Activated CD8-positive, alpha-beta memory T cell treated with anti-CD3 and anti-CD28 coated beads, Interleukin-2, amount 50 U/mL, for 4 hours (primary cell): ENCODE data around the gene CAMK2N1.
"Not testable (repeated sequence)": the region's sequence is repeated elsewhere in the genome, so short reads cannot be mapped to it uniquely, and the experiment has no call there.

Experiments used
- DNase-seq: peaks from one replicate; pipeline ENCODE4 v3.0.0-alpha.2; 2020

The CAMK2N1 gene

DNA sequence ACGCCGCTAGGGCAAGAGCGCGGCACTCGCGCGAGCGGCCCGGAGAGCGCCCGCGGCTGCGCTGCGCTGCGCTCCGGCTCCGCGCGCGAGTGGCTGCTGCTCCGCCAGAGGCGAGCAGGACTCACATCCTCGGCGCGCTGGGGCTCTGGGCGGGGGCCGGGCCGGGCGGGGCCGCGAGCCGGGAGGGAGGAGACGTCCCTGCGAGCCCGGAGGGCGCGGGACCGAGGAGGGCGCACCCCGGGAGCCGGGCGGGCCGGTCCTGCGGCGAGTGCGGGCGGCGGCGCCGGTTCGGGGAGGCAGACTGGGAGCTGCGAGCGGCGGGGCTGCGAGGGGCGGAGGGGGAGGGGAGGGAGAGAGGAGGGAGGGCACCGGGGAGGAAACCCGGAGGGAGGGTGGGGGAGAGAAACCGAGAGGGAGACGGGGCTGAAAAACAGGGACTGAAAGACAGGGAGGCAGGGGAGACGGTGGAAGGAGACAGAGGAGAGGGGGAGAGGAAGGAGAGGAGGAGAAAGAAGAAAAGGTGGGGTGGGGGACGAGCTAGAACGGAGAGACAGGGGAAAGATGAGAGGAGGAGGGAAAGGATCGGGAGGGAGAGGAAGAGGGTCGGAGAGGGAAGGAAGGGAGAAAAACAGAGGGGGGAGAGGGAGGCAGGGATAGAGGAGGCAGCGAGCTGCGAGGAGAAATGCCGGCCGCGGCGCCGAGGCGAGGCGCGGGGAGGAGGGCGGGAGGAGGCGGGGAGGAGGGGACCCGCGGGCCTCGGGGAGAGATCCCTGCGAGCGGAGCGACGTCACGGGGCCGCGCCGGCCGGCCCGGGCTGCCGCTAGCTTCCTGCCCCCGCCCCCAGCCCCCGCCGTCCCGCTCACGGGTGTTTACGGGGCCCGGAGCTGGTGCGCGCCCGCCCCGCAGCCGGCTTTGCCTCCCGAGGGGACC, at the start of gene CAMK2N1:
Gene CAMK2N1, minus strand, starts transcription at position 684 of the 930 bp plus-strand sequence. CDS start 831 bp downstream, outside the sequence.
- peak; percentile 67 for DNase-seq

DNA sequence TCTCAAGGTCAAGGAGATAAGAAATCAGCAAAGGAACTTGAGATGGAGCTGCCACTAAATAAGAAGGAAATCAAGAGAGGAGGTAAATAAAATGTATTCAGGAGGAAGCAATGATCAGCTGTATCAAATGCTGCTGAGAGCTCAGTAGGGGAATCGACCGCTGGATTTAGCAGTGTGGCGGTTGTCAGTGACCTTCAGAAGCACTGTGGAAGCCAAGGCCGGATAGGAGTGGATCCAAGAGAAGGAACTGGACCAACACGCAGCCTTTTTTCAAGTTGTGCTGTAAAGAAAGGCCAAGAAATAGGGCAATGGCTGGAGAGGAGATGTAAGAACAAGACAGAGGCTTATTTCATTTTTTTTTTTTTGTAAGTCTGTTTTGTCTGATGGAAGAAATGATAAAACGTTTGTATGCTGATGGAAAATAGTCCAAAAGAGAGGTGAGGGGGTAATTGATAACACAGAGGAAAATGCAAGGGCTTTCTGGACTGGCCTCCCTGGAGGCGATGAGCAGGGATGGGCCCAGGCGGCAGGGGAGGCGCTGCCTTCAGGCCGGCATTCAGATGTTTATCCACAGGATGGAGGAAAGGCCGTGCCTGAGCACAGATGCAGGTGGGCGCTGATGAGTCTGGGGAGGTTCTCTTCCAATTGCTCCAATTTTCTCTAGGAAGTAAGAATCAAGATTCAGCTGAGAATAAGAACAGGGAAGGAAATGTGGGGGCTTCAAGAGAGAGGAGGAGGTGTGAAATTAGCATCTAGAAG, 48.8 kb upstream of the CAMK2N1 start:
- DNase-seq: no peak

DNA sequence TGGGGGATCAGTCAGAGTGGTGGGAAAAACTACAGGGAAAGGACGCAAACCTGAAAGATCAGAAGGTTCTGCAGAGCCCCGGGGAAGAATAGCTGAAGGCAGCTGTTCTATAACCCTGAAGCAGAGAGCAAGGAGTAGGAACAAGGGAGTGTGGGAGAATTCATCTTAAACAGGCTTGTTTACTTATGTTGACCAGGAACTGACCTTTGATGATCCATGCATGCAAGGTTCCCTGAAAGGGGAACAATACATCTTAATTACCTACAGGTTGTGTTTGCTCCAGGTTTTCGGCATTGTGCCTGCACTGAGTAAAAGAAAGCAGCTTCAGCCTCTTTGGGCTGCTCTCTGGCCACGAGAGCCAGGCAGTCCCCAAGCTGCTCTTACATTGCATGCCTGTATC, 47.6 kb upstream of the CAMK2N1 start:
- DNase-seq: no peak

DNA sequence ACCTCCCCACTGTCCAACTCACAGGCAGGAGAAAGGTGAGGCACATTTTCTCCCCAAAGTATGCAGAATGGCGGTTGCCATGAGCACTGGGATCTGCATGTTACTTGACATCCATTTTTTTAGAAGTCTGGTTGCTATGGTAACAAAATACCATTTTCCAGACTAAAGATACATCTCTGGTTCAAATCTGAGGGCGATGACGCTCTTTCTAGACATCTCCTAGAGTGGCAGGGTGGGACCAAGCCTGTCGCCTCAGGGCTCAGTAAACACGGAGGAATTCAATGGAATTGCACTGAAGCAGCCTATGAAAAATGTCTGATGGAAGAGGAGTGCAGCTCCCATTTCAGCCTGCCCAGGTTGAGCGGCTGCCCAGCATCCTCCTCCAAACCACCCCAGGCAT, 44.9 kb upstream of the CAMK2N1 start:
- no peak for DNase-seq

DNA sequence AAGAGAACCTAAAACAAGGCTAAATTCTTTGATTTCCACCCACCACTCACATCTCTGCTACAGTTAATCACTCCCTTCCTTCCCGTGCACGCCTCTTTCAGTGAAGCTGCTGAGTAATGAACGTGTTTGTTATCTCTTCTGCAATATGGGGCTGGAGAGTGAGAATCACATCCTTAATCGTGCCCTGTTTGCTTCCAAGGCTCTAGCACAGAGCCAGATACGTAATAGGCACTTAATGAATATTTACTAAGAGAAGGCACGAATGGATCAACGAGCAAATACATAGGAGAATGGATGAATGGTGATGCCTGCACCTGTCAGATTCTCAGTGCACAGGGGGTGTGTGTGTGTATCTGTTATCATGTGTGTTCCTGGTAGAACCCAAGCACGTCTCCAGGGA, 44.3 kb upstream of the CAMK2N1 start:
- no peak for DNase-seq

DNA sequence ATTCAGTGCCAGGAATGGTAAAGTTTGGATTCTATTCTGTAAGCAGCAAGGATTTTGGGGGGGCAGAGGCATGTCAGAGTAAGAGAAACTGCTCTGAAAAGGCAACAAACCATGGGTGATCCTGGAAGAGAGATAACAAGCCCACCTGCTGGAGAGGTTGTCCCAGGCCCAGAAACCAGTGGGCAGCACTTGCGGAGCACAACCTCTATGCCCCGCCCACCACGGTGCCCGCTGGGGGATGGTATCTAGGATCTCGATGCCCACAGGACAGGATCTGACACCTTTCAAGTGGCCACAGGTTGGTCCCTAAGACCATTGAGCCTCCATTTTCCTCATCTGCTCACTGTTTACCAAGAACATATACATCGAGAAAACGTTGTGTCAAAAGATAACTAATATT, 42.2 kb upstream of the CAMK2N1 start:
- no peak for DNase-seq

DNA sequence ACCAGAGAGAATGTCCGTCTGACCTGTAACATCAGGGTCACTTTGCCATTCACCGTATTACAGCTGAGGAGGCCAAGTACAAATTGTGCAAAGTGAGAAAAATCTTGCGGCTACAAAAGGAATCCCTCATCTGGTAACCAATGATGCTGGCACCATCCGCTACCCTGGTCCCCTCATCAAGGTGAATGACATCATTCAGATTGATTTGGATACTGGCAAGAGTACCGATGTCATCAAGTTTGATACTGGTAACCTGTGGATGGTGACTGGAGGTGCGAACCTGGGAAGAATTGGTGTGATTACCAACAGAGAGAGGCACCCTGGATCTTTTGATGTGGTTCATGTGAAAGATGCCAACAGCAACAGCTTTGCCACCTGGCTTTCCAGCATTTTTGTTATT, 40.3 kb upstream of the CAMK2N1 start:
- DNase-seq: no peak

DNA sequence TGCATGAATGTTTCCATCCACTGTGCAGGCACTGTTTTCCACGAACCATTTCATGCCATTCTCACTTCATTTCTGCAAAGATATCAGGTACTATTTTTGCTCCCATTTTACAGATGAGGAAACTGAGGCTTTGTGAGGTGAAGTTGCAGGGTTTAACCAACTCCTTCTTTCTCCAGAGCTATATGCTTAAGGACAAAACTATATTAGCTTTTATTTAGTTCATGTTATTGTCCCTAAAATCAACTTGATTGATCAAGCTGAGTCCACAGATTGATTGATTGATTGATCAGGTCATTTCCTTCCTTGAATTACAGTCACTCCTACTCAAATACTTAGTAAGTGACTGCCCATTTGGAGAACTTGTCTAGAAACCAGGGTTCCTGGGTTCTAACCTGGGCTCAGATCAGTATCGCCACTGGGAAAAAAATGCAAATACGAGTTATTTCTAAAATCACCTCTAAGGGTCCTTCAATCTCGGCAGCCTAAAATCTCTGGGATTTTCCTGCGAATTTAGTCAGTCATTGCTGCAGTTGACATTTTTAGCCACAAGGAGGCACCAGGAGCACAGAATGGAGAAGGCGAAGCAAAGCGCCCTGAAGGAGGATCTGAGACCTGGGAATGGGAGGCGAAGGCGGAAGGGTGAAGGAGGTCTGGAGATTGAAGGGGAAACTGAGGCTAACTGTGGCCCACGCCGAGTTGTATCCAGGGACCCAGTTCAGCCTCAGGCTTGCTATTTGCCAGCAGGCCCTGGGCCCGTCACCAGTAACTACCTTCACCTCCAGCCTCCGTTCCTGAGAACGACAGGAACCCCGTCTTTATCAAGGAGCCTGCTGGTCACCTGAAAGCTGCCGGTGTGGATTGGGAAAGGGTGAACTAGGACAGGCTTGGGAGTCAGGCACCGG, 36.2 kb upstream of the CAMK2N1 start:
- DNase-seq: peak; percentile 66

DNA sequence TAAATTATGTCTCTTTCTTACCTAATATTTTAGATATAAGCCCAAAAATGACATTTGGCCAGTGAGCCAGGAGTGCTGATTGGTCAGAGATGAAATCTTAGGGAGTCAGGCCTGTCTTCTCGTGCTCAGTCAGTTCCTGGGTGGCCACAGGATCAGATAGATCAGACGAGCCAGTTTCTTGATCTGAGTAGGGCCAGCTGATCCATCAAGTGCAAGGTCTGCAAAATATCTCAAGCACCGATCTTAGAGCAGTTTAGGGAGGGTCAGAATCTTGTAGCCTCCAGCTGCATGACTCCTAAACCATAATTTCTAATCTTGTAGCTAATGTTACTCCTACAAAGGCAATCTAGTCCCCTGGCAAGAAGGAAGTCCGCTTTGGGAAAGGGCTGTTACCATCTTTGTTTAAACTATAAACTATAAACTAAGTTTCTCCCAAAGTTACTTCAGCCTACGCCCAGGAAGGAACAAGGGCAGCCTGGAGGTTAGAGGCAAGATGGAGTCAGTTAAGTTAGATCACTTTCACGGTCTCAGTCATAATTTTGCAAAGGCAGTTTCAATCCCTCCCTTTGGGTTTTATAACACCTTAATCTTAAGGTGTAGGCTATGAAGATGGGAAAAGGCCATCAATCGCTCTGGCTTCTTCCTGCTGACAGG, 33.7 kb upstream of the CAMK2N1 start:
- DNase-seq: not testable (repeated sequence)

DNA sequence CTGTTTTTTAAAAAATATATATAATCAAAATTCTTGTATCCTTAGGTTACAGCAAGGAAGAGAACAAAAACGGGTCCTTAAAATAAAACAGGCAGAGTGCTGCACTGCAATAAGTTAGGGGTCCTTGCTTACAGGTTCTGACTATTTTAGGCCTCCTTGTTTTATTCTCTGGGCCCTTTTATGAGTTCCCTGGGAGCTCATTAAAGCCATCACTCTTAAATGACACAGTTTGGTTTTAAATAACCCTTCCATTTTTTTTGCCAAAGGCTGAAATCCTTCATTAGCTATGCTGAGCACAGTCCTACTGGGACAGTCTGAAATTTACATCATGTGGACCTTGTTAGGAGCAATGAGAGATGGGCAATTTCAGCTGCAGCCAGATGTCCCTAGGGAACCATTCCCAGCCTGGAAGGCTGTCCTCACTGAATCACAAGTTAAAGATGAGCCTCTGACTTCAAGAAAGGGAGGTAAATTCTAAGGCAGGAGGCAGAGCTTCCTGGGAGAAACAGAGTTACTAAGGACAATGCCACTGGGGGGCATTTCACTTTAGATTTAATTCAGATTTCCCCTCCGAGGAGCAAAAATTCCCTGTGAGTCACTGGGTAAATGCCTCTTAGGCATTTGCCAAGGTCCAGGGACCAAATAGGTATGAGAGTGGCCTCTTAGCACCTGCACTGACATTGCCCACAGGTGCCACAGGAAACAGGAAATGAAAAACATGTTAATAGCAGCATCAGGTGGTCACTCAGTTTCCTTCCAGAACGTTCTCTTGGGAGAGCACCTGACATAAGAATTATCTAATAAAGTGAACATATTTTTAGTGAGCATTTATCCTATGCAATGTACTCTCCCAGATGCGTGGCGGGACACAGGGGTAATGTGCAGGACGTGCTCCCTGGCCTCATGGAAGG, 25.8 kb upstream of the CAMK2N1 start:
- DNase-seq: no peak

DNA sequence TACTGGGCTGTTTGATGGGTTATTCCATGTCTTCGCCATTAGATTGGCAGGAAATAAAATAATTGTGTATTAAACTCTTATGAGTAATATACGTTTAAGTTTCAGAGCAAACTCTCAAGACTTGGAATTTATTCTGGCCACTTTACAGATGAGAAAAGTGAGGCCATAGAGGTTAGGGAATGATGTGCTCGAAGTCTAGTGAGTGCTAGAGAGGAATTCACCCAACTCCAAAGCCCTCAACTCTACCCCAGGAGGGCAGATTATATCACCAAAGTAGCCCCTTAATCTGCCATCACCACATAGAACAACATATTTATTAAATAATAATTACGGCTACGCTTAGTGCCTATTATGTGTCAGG, 22.4 kb upstream of the CAMK2N1 start:
- DNase-seq: no peak

DNA sequence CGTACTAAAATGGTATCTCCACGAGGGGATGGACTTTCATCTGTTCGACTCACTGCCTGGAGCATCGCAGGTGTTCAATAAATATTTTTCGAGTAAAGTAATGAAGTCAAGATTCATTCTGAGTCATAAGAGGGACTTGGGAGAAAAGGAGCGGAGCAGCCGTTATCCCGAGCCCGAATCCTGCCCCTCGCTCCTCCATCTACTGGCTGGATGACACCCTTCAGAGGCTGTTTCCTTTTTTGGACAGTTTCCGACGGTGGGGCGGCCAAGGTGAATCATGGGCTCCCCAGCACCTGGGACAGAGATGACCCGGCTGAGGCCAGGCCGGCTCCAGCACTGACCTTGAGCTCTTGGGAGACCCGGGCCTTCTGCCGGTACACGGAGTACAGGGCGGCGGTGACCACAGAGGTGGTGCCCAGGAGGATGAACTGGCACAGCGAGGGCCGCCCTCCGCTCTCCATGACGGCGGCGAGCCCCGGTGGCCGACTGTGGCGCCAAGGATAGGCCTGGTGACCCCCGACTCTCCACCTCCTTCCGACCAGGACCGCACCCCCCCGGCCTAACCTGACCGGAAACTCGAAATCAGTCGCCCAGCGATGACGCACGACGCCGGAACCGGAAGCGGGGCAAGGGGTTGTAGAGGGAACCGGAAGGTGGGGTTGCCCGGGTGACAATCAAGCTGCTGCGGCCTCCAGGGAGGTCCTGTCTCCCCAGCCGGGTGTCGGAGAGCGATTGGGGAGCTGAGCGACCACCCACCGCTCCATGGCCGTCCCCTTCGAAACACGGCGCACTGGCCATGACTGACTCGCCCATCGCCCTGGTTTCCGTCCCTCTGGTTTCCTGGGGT, 21.8 kb upstream of the CAMK2N1 start, which contains the start of gene MUL1:
Gene MUL1, minus strand, starts transcription at position 588 of the 847 bp plus-strand sequence. Its CDS starts 127 bp downstream, at position 461.
- peak; percentile 95 for DNase-seq

DNA sequence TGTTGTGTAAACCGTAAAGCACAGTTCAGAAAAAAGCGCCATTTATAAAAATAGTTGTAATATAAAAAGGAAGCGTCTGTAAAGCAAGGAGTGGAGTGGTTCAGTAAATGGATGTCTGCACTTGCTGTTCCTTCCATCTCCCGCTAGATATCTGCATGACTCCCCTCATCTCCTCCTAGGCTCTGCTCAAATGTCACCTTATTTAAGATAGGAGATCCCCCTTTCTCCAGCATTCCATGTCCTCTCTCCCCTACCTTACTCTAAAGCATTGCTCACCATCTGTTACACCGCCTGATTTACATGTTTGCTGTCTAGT, 21.2 kb upstream of the CAMK2N1 start:
- no peak for DNase-seq

DNA sequence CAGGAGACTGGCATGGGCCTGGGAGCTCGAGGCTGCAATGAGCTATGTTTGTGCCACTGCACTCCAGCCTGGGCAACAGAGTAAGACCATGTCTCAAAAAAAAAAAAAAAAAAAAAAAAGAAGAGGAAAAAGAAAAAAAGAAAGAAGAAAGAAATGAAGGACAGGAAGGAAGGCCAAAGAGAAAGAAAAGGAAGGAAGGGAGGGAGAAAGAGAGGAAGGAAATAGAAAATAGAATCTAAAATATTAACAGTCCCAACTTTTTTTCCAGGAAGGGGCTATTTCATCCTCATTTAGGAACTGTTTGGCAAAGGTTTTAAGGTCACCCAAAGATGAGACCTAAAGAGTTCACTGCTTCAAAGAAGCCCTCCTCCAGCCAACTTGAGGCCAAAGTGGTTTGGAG, 19.5 kb upstream of the CAMK2N1 start:
- DNase-seq: no peak

DNA sequence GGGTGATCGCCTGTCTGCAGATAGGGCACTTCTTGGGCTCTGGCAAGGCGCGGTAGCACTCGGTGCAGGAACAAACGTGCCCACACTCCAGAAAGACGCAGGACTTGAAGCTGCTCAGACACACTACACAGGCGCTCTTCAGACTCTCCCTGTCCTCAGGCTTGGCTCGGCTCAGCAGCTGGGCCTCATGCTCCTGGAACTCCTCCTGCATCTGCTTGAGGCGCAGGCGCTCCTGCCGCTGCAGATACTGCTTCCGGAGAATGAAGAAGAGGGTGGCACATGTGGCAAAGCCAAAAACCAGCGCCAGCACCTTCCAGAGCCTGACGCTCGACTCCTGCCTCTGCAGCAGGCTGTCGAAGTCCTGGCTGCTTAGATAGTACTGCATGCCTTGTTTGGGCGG, 14.7 kb upstream of the CAMK2N1 start:
- DNase-seq: no peak

DNA sequence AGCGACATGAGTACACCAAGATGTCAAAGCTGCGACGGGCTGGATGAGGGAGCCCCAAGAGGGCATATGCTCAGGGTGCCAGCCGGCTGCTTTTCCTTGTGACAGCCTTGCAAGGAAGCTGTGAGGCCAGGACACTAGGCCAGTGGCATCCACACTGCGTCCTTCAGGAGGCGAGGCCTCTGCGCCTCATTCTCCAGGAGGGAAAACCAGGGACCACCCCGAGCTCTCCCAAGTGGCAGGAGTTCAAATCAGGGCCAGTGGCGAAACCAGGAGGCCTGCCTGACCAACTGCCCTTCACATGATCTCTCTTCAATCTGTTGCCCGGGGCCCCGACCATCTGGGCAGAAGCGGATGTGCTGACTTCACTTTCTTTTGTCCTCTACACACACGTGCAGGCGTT, 13.7 kb upstream of the CAMK2N1 start:
- DNase-seq: no peak

DNA sequence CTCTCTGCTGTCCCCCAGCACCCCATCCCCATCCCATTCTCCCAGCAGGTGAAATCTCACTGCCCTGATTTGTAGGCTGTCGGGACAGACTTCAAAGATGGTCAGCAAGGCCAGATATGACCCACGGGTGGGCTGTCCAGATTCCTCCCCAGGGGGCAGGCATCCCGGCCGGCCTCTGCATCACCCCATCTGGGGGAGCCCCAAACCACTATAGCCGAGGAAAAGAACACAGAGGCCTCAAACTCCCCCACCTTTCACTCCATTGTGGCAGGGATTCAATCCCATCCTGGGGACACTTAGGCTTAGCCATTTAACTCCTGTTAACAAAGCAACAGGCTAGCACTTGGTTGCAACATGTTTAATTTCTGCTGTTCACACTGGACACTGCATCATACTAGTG, 13.1 kb upstream of the CAMK2N1 start:
- no peak for DNase-seq

DNA sequence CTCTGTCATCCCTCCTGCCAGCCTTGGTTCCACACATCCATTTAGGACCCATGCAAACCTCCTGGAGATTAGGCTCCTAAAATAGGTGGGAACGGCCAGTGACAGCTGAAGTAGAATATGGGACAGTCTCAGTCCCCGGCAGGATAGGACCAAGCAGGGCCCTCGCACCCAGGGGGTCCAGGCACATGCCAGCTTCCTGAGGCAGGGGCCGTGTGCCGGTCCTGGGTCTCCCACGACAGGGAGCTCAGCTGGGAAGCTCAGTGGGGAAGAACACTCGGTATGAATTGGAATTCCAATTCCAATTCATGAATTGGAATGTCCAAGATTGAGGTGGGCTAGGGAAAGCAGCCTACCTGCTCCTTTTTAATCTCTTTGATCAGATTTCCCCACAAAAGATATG, 12.1 kb upstream of the CAMK2N1 start:
- no peak for DNase-seq

DNA sequence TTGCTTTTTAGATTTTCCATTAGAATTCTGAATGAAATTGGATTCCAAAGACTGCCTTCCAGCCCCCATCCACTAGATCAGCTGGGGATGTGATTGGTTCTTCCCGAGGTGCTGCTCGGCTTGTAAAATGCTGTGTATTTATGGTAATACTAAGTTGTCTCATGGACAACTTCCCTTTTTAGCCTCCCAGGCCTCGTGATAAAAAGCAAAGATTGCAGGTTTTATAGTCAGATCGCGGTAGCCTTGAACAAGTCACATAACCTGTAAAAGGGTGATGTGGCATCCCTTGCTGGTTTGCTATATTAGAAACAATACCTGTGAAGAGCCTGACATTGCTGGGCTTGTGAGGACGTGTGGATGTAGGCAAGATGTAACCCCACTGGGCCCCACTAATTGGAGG, 11.5 kb upstream of the CAMK2N1 start:
- DNase-seq: no peak

DNA sequence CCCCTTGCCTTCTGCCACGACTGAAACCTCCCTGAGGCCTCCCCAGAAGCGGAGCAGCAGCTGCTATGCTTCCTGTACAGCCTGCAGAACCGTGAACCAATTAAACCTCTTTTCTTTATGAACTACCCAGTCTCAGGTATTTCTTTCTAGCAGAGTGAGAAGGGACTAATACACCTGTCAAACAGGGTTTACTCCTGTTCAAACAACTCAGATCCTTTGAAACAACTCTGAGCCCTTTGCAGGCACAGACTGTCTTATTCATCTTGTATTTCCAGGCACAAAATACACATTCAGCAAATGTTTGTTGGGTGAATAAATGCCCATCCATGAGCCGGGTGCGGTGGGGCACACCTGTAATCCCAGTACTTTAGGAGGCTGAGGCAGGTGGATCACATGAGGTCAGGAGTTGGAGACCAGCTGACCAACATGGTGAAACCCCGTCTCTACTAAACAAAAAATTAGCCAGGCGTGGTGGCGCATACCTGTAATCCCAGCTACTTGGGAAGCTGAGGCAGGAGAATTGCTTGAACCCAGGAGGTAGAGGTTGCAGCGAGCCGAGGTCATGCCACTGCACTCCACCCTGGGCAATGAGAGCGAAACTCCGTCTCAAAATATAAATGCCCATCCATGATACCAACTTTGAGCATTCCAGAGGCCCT, 10.8 kb upstream of the CAMK2N1 start:
- not testable (repeated sequence) for DNase-seq
